Measurements from ENCODE around the gene KRTAP5-3.

The KRTAP5-3 gene

DNA sequence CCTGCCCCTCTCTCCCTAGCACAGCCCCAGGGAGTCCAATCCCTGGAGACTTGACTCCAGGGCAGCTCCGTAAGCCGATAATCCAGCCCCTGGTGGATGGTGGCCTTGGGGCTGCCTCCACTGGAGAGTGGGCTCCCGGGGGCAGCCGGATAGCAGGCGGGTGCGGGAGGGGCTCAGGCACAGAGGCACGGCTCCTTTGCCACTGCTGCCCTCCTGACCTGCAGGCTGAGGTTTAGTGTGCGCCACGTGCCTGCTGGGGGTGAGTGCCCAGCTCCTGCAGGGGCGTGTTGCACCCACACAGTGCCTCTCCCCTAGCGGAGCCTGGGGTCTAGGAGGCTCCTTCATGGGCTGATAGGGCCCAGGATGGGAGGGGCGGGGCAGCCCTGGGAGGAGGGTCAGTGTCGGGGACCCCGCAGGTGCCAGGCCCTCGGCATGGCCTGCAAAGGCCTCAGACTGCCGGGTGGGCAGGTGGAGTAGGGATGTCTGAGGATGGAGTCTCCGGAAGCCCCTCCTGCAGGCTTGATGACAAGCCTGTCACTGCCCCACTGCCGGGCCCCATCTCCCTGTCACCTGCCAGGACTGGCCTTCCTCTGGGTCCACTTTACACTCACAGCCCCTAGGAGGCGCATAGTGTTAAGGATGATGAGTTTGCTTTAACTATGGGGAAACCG lies 41.7 kb downstream of the KRTAP5-3 start:
- in situ Hi-C loops (cut with MboI; ENCODE audit: low sequenced_read_pairs) = no loop called here

DNA sequence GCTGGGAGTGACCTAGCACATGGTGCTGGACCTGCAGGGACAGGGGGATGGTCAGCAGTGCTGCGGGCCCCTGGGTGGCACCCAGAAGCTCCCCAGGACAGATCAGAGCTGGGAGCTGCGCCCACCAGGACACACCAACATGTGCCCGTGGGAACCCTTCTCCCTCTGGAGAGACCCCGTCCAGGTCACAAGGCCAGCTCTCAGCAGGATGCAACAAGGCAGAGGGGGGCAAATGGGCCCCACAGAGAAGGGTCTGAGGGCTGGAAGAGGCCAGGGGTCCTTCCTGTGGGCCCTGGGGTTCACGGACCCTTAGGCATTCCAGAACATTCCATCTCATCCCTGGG lies 42.4 kb downstream of the KRTAP5-3 start:
- in situ Hi-C loops (cut with MboI; ENCODE audit: low sequenced_read_pairs) = no loop called here

DNA sequence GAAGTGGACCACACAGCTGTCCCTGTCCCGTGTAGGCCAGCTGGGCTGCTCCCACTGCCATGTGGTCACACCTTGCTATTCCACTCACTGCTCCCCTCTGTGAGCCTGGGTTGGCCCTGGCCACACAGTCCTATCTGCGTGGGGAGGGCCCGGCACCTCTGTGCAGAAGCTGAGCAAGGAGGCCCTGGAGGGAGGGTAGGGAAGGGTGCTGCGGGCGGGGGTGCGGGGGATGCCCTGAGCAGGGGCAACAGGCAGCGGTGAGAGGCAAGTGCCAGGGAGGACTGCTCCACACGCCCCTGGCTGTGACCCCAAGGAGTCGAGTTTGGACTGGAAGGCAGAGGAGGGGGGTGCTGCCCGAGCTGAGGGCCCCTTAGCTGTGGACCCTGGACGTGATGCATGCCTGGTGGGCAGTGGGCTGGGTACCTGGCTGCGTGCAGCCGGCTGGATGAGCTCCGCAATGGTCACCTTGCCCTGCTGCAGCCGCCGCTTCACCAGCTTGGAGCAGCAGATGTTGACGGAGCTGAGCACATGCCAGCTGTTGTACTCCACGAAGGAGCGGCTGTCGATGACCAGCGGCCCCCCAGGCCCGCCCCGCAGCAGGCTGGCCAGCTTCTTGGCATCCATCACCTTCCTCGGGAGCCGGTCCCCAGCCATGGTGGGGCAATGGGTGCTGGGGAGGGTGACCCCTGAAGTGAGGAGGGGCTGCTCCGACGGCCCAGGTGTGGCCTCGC lies 42.9 kb downstream of the KRTAP5-3 start:
- in situ Hi-C loops (cut with MboI; ENCODE audit: low sequenced_read_pairs) = no loop called here

DNA sequence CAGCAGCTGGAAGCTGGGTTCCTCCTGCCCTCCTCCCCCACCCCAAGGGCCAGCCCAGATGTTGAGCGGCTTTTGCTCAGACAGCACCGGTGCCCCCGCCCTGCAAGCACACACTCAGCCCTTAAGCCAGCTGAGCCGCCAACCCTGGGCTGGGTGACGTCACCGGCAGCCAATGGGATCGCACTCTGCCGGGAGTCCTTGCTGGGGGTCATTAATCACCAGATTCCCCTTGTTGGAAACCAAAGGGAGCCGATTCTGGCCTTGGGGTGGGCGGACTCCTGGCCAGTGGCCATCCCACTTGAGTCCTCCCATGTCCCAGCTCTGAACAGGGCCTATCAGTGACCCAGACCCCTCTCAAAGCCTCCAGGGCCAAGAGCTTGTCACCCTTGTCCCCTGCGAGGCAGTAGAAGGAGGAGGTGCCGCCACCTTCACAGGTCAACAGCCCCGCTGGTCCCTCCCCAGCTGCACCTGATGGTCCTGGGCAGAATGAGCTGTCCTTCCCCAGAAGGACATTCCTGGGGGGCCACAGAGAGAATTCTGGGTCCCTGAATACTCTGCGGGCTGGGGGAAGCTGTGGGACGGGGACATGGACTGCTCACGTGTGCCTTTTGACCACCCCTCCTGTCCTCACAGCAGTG lies 43.6 kb downstream of the KRTAP5-3 start:
- in situ Hi-C loops (cut with MboI; ENCODE audit: low sequenced_read_pairs) = no loop called here

DNA sequence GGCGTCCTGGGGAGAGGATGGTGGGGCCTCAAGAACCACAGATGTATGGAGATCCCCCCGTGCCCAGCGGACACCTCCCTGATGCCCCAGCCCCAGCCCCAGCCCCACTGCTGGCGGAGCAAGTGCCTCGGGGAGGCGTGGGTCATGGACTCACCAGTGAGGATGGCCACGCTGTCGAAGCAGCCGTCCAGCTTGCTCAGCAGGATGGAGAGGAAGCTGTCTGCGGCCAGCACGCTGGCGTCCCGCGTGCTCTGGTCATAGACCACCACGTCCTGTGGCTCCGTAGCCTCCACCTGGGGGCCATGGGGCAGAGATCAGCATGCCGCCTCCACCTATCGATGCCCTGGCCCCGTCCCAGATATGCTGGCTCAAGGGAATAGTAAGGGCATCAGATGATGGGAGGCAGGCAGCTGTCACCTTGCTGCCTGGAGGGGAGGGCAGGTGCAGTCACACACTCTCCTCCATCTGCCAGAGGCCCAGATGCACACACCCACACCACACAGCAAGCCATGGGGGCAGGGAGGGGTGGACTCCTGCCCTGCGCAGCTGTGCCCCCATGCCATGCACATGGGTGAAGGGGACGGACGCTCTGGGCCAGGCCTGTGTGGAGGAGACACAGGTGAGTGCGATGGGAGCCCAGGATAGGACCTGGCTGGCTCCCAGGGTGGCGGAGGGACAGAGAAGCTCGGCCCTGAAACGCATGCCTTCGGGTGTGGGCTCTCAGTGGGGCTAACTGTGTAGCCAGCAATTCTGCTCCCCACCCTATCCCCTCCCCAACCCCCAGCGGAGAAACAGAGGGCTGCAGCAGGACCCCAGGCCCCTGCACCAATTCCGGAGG lies 44.3 kb downstream of the KRTAP5-3 start:
- in situ Hi-C loops (cut with MboI; ENCODE audit: low sequenced_read_pairs) = no loop called here

DNA sequence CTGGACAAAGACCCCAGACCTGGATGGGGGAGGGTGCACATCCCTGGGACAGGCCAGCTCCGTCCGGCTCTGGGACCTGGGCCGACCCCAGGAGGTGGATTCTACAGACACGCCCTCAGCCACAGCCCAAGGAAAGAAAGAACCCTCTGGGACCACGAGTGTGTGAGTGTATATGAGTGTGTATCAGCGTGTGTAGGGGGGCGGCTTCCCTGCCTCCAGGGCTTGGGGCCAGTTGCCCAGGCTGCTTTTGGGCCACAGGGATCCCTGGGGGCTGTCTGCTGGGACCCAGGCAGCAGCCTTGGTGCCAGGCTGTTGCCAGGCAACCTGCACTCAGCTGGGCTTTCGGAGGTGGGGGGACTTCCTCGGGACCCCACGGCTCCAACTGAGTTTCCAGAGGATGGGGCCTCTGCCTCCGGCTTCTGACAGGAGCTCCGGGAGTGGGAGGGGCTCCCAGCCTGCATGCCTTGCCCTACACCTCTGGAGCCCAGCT lies 45.1 kb downstream of the KRTAP5-3 start:
- in situ Hi-C loops (cut with MboI; ENCODE audit: low sequenced_read_pairs) = no loop called here

DNA sequence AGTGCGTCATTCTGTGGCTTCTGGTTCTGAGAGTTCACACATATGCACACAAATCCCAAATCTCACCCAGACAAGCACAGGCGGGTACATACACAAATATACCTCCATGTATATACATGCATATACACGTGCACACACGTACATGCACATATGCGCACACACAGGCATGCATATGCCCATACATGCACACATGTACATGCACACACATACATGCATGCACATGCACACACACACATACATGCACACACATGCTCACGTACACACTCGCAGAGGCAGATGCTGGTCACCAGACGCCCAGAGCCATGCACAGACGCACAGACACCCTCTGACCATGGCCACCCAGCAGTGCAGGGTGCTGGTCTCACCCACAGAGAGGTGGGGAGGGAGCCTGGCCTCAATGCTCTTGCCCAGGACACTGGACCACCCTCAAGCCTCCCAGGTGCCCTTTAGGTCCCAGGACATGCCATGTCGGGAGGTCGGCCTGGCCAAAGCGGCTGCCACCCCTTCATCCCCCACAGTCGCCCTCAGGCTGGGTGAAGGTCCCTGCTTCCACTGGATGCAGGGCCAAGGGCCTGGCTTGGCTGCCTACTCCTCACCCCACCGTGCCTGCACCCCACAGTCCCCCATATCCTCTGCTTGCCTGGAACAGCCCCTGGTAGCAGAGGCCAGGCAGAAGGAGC lies 45.7 kb downstream of the KRTAP5-3 start:
- in situ Hi-C loops (cut with MboI; ENCODE audit: low sequenced_read_pairs) = no loop called here

DNA sequence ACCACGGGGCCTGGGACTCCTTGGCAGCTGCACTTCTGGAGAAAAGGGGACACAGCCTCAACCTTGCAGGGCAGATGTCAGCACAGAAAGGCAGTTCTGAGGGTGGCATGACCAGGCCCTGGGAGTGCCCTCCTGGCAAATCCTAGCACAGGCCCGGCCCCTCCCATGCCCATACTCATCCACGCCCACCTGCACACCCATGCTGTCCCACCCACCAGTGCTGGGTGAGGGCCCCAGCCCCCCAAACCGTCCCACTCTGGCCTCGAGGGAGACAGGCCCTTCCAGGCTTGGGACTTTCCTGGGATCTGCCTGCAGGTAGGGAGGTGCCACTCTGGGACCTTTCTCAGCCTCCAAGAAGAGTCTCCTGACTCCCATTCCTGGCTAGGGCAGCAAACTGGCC lies 46.3 kb downstream of the KRTAP5-3 start:
- in situ Hi-C loops (cut with MboI; ENCODE audit: low sequenced_read_pairs) = no loop called here

DNA sequence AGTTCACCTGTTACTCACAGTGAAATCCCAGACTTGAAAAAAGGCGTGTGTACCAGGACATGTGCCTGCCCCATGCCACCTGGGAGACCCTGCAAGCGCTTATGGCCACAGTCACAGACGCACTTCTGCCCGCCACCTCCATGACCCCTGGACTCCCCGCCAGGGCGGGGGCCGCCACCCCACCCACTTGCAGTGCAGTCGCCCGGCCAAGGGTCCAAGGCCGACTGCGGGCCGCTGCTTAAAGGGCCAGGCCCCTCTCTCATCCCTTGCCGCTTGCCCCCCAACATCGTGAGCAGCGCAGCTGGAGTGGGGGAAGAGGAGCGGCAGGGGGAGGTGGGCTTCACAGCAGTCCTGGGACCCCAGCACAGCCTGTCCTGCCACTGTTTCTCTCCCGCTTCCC lies 47.0 kb downstream of the KRTAP5-3 start:
- in situ Hi-C loops (cut with MboI; ENCODE audit: low sequenced_read_pairs) = no loop called here

DNA sequence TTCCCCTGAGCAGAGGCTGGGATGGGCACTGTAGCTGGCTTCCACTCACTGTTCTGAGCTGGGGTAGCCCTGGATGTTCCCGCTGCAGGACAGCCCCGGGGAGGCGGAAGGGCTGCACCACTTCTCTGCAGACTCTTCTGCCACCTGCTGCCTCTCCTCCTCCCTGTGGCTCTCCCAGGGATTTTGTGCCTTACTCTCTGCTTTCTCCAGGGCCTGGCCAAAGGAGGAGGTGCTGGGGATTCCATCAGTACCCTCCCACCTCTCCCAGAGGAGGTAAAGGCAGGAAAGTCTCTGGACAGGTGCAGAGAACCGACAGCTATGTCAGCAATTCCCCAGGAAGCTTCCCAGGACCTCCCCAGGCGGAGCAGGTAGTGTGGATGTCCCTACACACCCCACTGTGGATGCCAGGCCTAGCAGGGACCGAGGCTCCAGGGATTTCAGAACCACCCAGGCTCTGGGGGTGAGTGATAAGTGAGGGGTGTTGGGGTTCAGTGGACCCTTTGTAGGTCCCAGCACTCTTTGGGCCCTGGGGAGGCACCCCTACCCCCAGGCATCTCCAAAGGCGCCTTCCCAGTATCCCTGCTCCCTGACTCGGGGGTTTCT lies 47.5 kb downstream of the KRTAP5-3 start:
- in situ Hi-C loops (cut with MboI; ENCODE audit: low sequenced_read_pairs) = no loop called here

DNA sequence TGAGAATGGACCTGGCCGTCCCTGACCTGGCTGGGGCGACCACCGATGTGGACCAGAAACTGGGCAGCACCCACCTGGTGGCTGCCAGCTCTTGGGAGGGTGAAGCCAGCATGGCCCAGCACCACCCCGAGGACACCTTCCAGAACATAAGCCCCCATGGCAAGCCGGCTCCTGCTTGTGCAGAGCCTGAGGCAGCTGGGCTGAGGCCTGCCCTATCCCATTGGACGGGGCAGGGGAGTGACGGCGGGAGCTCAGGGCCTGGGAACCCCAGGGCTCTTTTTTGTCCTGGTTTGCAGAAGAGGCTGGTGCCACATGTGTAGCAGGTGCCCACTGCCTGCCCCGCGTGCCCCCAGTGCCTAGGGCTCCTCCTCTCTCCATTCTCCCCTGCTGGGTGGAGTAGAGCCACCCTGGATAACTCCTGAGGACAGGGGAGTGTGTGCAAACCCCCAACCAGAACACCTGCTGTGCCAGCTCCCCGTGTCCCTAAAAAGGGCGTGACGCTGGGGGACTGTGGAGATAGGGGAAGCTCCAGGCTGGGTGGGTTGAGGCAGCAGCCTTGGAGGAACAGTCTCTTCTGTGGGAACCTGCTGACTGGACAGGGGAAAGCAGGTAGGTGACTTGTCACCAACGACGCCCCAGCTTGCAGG lies 48.1 kb downstream of the KRTAP5-3 start:
- in situ Hi-C loops (cut with MboI; ENCODE audit: low sequenced_read_pairs) = no loop called here

DNA sequence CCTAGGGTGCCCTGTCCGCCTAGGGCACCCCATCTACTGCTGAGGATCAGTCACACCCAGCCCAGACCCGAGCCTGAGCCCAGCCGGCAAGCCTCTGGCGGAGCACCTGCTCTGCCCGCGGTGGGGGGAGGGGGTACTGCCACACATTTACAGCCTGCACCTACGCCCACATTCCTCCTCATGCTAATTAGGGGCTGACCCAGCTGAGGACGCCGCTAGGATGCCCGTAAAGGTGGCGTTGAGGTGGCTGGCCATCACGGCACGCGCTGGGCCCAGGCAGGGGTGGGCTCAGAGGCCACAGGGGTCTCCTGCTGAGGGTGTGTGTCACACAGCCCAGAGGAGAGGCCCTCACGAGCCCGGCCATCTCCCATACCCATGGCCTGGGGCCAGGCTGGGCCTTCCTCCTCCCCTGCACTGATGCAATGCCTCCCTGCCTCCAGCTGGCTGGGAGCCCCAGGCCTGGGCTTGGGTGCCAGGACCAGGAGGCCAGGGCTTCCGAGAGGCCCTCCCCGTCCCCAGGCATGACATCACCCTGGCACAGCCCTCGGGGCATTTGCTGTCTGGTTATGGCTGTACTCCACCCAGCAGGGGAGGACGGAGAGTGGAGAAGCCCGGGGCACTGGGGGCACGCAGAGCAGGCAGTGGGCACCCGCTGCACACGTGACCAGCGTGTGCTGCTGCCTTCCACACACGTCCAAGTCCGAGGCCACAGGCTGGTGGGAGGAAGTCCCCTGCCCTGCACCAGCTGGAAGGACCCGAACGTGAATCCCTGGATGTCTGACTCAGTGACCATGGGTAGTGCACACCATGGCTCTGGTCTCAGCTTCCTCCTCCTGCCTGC lies 48.9 kb downstream of the KRTAP5-3 start:
- in situ Hi-C loops (cut with MboI; ENCODE audit: low sequenced_read_pairs) = no loop called here

DNA sequence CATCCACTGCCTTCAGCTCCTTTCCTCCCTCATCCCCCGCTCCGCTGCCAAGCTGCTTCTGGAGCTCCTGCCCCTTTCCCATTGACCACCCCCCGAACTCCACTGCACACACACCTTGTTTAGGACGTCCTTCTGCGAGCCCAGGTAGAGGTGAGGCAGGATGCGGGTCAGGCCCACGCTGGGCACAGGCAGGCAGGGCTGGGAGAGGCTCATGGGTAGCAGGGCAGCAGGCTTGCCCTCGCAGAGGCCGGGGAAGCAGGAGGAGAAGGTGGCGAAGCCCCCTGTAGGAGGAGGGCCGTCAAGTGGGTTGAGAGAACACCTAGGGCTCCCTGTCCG lies 49.5 kb downstream of the KRTAP5-3 start:
- in situ Hi-C loops (cut with MboI; ENCODE audit: low sequenced_read_pairs) = no loop called here

DNA sequence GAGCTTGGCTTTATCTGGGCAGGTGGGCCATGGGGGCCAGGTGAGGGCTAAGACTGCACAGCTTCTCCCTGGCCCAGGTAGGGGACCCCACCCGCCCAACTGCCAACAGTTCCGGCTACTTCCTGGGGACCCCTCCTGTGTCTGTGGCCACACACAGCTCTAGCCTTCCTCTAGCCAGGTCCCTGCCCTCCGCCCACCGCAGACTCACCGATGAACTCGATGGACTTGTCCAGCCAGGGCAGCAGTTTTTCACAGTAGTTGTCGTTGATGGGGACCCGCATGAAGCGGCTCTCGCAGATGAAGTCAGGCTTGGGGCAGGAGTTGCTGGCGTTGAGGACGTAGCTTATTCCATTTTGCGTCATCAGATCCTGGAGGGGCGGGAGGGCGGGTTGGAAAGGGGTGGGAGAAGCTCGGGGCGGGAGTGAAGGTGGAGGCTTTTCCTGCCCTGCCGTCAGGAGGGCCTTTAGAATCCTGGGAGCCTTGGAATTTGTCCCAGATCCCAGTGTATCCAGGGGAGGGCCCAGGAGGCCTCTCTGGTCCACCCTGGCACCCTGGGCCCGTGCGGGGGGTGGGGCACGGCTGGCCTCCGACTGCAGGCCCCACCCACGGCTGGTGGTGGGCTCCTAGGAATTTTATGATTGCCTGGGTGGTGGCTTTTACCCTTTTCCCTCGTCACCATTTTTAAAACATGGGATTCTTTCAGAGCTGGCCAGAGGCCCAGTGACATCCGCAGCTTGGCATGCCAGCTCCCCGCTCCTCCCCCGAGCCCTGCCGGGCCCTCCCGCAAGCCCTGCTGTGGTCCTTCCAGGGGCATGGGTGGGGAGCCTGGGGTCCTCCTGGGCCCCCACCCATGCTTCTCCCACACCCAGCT lies 50.1 kb downstream of the KRTAP5-3 start:
- in situ Hi-C loops (cut with MboI; ENCODE audit: low sequenced_read_pairs) = no loop called here

Measured in HL-60/S4 treated with retinoic acid at 250 ng/mL for 4 days and 3 days (cell line).